ENCODE data around the gene ATG16L2. TPM values are rescaled to one million over a fixed set of nuclear protein-coding genes. Genes with fewer than 3 reads are reported as not detected.

ATG16L2 gene
- total and polyA plus RNA-seq, 9 of the 15 experiments (the other 6 are each of a cell fraction or from before 2014, with no cell fraction given), result 0.18 to 11.2 (median 6.2) TPM

DNA sequence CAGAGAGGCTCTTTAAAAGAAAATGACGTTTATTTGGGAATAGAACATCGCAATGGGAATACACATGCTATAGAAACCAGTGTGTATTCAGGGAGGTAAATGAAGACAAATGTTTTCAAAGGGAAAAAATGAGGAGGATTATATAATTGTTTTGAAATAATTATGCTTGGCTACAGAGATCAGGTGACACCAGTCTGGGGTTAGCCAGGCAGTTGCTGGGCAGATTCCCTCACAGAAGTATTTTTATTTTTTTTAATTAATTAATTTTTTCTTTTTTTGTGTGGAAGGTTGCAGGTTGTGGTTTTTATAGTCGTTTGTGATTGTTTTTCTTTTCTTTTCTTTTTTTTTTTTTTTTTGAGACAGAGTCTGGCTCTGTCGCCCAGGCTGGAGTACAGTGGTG, 14.8 kb upstream of the ATG16L2 start:
- BruUV-seq (replicated peaks), result no TSS peak
- ChIA-PET POLR2A (no interaction called here), CTCF (ENCODE audit: low intra/inter-chr PET ratio) (no interaction called here)
- no peaks in the 10 kb centered on the region for H3K36me3 ChIP-seq (ENCODE audit: control insufficient read depth, insufficient read depth, low read length)
- H2AFZ ChIP-seq (ENCODE audit: low read depth, low read length), result no peak overlapping the region
- TF ChIP-seq RFX5 (IDR thresholded peaks at IDR 0.05; ENCODE audit: low read depth, low read length) (peak; percentile 83), SMARCA4 (IDR thresholded peaks at IDR 0.05) (no peak)
- WGBS (ENCODE audit: insufficient coverage, low coverage, missing lambda C conversion rate), result 47% methylated on average over 3 of the region's 4 CpGs
- in situ Hi-C loops (cut with MboI), result no loop called here
- no peaks in the 10 kb centered on the region for H3K9me1 ChIP-seq (ENCODE audit: control insufficient read depth, insufficient read depth, low read length)
- no peak for DNase-seq (ENCODE audit: extremely low read depth in 1 of 4, low spot score in 3 of 4)
- no peak overlapping the region for H3K9ac ChIP-seq (ENCODE audit: insufficient read depth in 1 of 2, low read depth in 2 of 2, low read length in 2 of 2)
- no peaks in the 10 kb centered on the region for H3K9me3 ChIP-seq (replicated peaks; ENCODE audit: control insufficient read depth, insufficient read depth, low read depth, low read length)
- no peaks in the 10 kb centered on the region for H4K20me1 ChIP-seq (replicated peaks; ENCODE audit: control insufficient read depth, insufficient read depth, low read length)
- peaks cover 3 to 8% of the 10 kb centered on the region in 2 experiments; a peak in 4 of 5 replicates for H3K4me1 ChIP-seq (replicated peaks in 1 of 2; ENCODE audit: control insufficient read depth in 2 of 2, insufficient read depth in 2 of 2, low read length in 2 of 2)
- H3K4me3 ChIP-seq, result no peak overlapping the region
- FAIRE-seq, result no peak
- ATAC-seq, result no peak
- no peak overlapping the region for H3K4me2 ChIP-seq (ENCODE audit: insufficient read depth, low read length)
- H3K27ac ChIP-seq (ENCODE audit: extremely low read depth, low read depth, low read length), result no peak overlapping the region
- intact Hi-C loops (cut with micrococcal nuclease), result no loop called here
- no peaks in the 10 kb centered on the region for H3K79me2 ChIP-seq (ENCODE audit: control insufficient read depth, insufficient read depth, low read length)
- H3K27me3 ChIP-seq (ENCODE audit: control insufficient read depth in 2 of 2, insufficient read depth in 2 of 2, low read length in 2 of 2), result no peaks in the 10 kb centered on the region

GRCh38 chr11:72802822-72803221, 11.4 kb upstream of the ATG16L2 start:
- no peaks in the 10 kb centered on the region for H3K9me1 ChIP-seq (ENCODE audit: control insufficient read depth, insufficient read depth, low read length)
- H3K4me2 ChIP-seq (ENCODE audit: insufficient read depth, low read length), result no peak overlapping the region
- no peak for DNase-seq (ENCODE audit: extremely low read depth in 1 of 4, low spot score in 3 of 4)
- intact Hi-C loops (cut with micrococcal nuclease) (no loop called here), in situ Hi-C loops (cut with MboI) (no loop called here)
- H3K27me3 ChIP-seq (ENCODE audit: control insufficient read depth in 2 of 2, insufficient read depth in 2 of 2, low read length in 2 of 2), result no peaks in the 10 kb centered on the region
- no peaks in the 10 kb centered on the region for H3K79me2 ChIP-seq (ENCODE audit: control insufficient read depth, insufficient read depth, low read length)
- H3K9me3 ChIP-seq (replicated peaks; ENCODE audit: control insufficient read depth, insufficient read depth, low read depth, low read length), result no peaks in the 10 kb centered on the region
- no peak overlapping the region for H2AFZ ChIP-seq (ENCODE audit: low read depth, low read length)
- H4K20me1 ChIP-seq (replicated peaks; ENCODE audit: control insufficient read depth, insufficient read depth, low read length), result no peaks in the 10 kb centered on the region
- BruUV-seq (replicated peaks), result no TSS peak
- no peak for ATAC-seq
- no peak overlapping the region for H3K27ac ChIP-seq (ENCODE audit: extremely low read depth, low read depth, low read length)
- WGBS (ENCODE audit: insufficient coverage, low coverage, missing lambda C conversion rate), result 76% methylated on average over 6 of the region's 6 CpGs
- H3K9ac ChIP-seq (ENCODE audit: insufficient read depth in 1 of 2, low read depth in 2 of 2, low read length in 2 of 2), result no peak overlapping the region
- ChIA-PET POLR2A (no interaction called here), CTCF (ENCODE audit: low intra/inter-chr PET ratio) (no interaction called here)
- no peak for FAIRE-seq
- peaks cover 0 to 4% of the 10 kb centered on the region in 2 experiments; a peak in 2 of 5 replicates for H3K4me1 ChIP-seq (replicated peaks in 1 of 2; ENCODE audit: control insufficient read depth in 2 of 2, insufficient read depth in 2 of 2, low read length in 2 of 2)
- H3K4me3 ChIP-seq, result no peak overlapping the region
- TF ChIP-seq ZNF584 (CRISPR knock-in tag; IDR thresholded peaks at IDR 0.05; ENCODE audit: low read depth) (no peak), NFXL1 (CRISPR knock-in tag; IDR thresholded peaks at IDR 0.05) (no peak), HDGF (IDR thresholded peaks at IDR 0.05) (no peak), HMG20A (CRISPR knock-in tag; conservative IDR thresholded peaks at IDR 0.05) (no peak)
- TF ChIP-seq, protein P1, sequence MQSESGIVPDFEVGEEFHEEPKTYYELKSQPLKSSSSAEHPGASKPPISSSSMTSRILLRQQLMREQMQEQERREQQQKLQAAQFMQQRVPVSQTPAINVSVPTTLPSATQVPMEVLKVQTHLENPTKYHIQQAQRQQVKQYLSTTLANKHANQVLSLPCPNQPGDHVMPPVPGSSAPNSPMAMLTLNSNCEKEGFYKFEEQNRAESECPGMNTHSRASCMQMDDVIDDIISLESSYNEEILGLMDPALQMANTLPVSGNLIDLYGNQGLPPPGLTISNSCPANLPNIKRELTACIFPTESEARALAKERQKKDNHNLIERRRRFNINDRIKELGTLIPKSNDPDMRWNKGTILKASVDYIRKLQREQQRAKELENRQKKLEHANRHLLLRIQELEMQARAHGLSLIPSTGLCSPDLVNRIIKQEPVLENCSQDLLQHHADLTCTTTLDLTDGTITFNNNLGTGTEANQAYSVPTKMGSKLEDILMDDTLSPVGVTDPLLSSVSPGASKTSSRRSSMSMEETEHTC (IDR thresholded peaks at IDR 0.05), result no peak
- H3K36me3 ChIP-seq (ENCODE audit: control insufficient read depth, insufficient read depth, low read length), result no peaks in the 10 kb centered on the region

Data from K562 (cell line).